Measurements from ENCODE around the gene NAA15. TPM values are rescaled to one million over a fixed set of nuclear protein-coding genes. Genes with fewer than 3 reads are reported as not detected.

Gene NAA15
- total and polyA plus RNA-seq, 2 experiments from 2014 or later: 29.2 to 32.8 TPM

GRCh38 chr4:139450586-139450985 is 149.3 kb downstream of the NAA15 start:
- Histone ChIP-seq H2AFZ (no peak overlapping the region), H3F3A (ENCODE audit: insufficient read depth) (peaks cover 19% of the 10 kb centered on the region), H4K20me1 (ENCODE audit: insufficient read depth) (no peaks in the 10 kb centered on the region), H3K27ac (no peak overlapping the region), H3K4me3 (no peak overlapping the region), H3K79me2 (ENCODE audit: insufficient read depth) (peaks cover 46% of the 10 kb centered on the region), H3K9ac (no peak overlapping the region), H3K9me3 (ENCODE audit: low read depth) (no peaks in the 10 kb centered on the region), H3K4me1 (ENCODE audit: insufficient read depth) (peaks cover 17% of the 10 kb centered on the region), H3K36me3 (ENCODE audit: low read depth) (no peaks in the 10 kb centered on the region), H3K27me3 (replicated peaks; ENCODE audit: insufficient read depth) (no peaks in the 10 kb centered on the region), H3K4me2 (ENCODE audit: unreplicated experiment) (no peak overlapping the region), H3K9me2 (ENCODE audit: insufficient read depth) (no peaks in the 10 kb centered on the region)
- peak; percentile 45 for DNase-seq
- TF ChIP-seq EZH2phosphoT487 (IDR thresholded peaks at IDR 0.05; ENCODE audit: insufficient read depth, low read depth) (no peak), EZH2 (IDR thresholded peaks at IDR 0.05; ENCODE audit: insufficient read depth, poor library complexity, severe bottlenecking) (no peak)
- in situ Hi-C loops (cut with MboI): no loop called here
- WGBS, 2 experiments (ENCODE audit: low coverage in 1 of 2, low lambda C conversion rate in 2 of 2, missing lambda C conversion rate in 2 of 2): 91 to 92% methylated on average over 2 of the region's 2 CpGs

GRCh38 chr4:139451997-139452396 is 150.7 kb downstream of the NAA15 start:
- Histone ChIP-seq H3K79me2 (ENCODE audit: insufficient read depth) (peaks cover 60% of the 10 kb centered on the region), H3K4me3 (peak overlapping the region; percentile 85)

GRCh38 chr4:139453041-139453370 is 151.7 kb downstream of the NAA15 start:
- peaks cover 42% of the 10 kb centered on the region for H3K4me1 ChIP-seq (ENCODE audit: insufficient read depth)
- H3K27ac ChIP-seq: peak overlapping the region; percentile 87
- in situ Hi-C loops (cut with MboI): no loop called here
- H4K20me1 ChIP-seq (ENCODE audit: insufficient read depth): no peaks in the 10 kb centered on the region
- no peak for TF ChIP-seq EZH2 (IDR thresholded peaks at IDR 0.05; ENCODE audit: insufficient read depth, poor library complexity, severe bottlenecking)
- TF ChIP-seq EZH2phosphoT487 (IDR thresholded peaks at IDR 0.05; ENCODE audit: insufficient read depth, low read depth): no peak
- no peaks in the 10 kb centered on the region for H3K36me3 ChIP-seq (ENCODE audit: low read depth)
- peak overlapping the region; percentile 85 for H3K4me2 ChIP-seq (ENCODE audit: unreplicated experiment)
- DNase-seq: peak; percentile 89
- H2AFZ ChIP-seq: peak overlapping the region; percentile 88
- no peaks in the 10 kb centered on the region for H3K9me3 ChIP-seq (ENCODE audit: low read depth)
- H3K9me2 ChIP-seq (ENCODE audit: insufficient read depth): no peaks in the 10 kb centered on the region
- peak overlapping the region; percentile 90 for H3K9ac ChIP-seq
- no peaks in the 10 kb centered on the region for H3K27me3 ChIP-seq (replicated peaks; ENCODE audit: insufficient read depth)
- H3K4me3 ChIP-seq: peak overlapping the region; percentile 85
- peaks cover 19% of the 10 kb centered on the region for H3F3A ChIP-seq (ENCODE audit: insufficient read depth)
- 0 to 1% methylated on average over 15 of the region's 15 CpGs for WGBS, 2 experiments (ENCODE audit: low coverage in 1 of 2, low lambda C conversion rate in 2 of 2, missing lambda C conversion rate in 2 of 2)
- peaks cover 70% of the 10 kb centered on the region for H3K79me2 ChIP-seq (ENCODE audit: insufficient read depth)

More at GRCh38 chr4:139451997-139452396, 150.7 kb downstream of the NAA15 start:
- H3K4me2 ChIP-seq (ENCODE audit: unreplicated experiment): peak overlapping the region; percentile 85
- DNase-seq: no peak
- no peaks in the 10 kb centered on the region for H3K9me3 ChIP-seq (ENCODE audit: low read depth)
- no peaks in the 10 kb centered on the region for H3K9me2 ChIP-seq (ENCODE audit: insufficient read depth)
- no peaks in the 10 kb centered on the region for H4K20me1 ChIP-seq (ENCODE audit: insufficient read depth)
- no peak for TF ChIP-seq EZH2phosphoT487 (IDR thresholded peaks at IDR 0.05; ENCODE audit: insufficient read depth, low read depth)
- TF ChIP-seq EZH2 (IDR thresholded peaks at IDR 0.05; ENCODE audit: insufficient read depth, poor library complexity, severe bottlenecking): no peak
- peak overlapping the region; percentile 88; the same call in 1 of the 2 replicates for H2AFZ ChIP-seq
- WGBS, 2 experiments (ENCODE audit: low coverage in 1 of 2, low lambda C conversion rate in 2 of 2, missing lambda C conversion rate in 2 of 2): 38 to 56% methylated on average over 1 of the region's 1 CpG
- peaks cover 32% of the 10 kb centered on the region for H3K4me1 ChIP-seq (ENCODE audit: insufficient read depth)
- H3K27ac ChIP-seq: peak overlapping the region; percentile 87
- in situ Hi-C loops (cut with MboI): no loop called here
- peak overlapping the region; percentile 90 for H3K9ac ChIP-seq
- no peaks in the 10 kb centered on the region for H3K36me3 ChIP-seq (ENCODE audit: low read depth)
- no peaks in the 10 kb centered on the region for H3K27me3 ChIP-seq (replicated peaks; ENCODE audit: insufficient read depth)
- peaks cover 19% of the 10 kb centered on the region for H3F3A ChIP-seq (ENCODE audit: insufficient read depth)

- Histone ChIP-seq H3K4me3 (peak overlapping the region; percentile 85), H3K4me1 (ENCODE audit: insufficient read depth) (peaks cover 44% of the 10 kb centered on the region), H3K9me3 (ENCODE audit: low read depth) (no peaks in the 10 kb centered on the region), H3K79me2 (ENCODE audit: insufficient read depth) (peaks cover 75% of the 10 kb centered on the region), H2AFZ (peak overlapping the region; percentile 88), H3K4me2 (ENCODE audit: unreplicated experiment) (peak overlapping the region; percentile 96), H3F3A (ENCODE audit: insufficient read depth) (peaks cover 19% of the 10 kb centered on the region), H3K27ac (peak overlapping the region; percentile 87), H3K27me3 (replicated peaks; ENCODE audit: insufficient read depth) (no peaks in the 10 kb centered on the region), H3K9ac (peak overlapping the region; percentile 90), H3K36me3 (ENCODE audit: low read depth) (no peaks in the 10 kb centered on the region), H3K9me2 (ENCODE audit: insufficient read depth) (no peaks in the 10 kb centered on the region), H4K20me1 (ENCODE audit: insufficient read depth) (no peaks in the 10 kb centered on the region)
- TF ChIP-seq EZH2 (IDR thresholded peaks at IDR 0.05; ENCODE audit: insufficient read depth, poor library complexity, severe bottlenecking) (no peak), EZH2phosphoT487 (IDR thresholded peaks at IDR 0.05; ENCODE audit: insufficient read depth, low read depth) (no peak)
- 0 to 2% methylated on average over 47 to 57 of the region's 76 CpGs for WGBS, 2 experiments (ENCODE audit: low coverage in 1 of 2, low lambda C conversion rate in 2 of 2, missing lambda C conversion rate in 2 of 2)
- in situ Hi-C loops (cut with MboI): no loop called here
- peak; percentile 99 for DNase-seq
Measured at GRCh38 chr4:139453371-139454110, 152.2 kb downstream of the NAA15 start.
